SH-SY5Y (cell line): Measurements from ENCODE around the gene ALLC.

Experiments
- GATA2 ChIP-seq: IDR thresholded peaks from 2 replicates; pipeline ENCODE4 v1.6.1; 2011; ENCODE audit warnings: mild to moderate bottlenecking, low read depth, low read length
- GATA3 ChIP-seq: IDR thresholded peaks from 2 replicates; pipeline ENCODE4 v1.6.1; 2011; ENCODE audit warnings: low read depth, mild to moderate bottlenecking, low read length, moderate library complexity

Gene ALLC

GRCh38 chr2:3655871-3656761, 1.9 kb upstream of the ALLC start:
- TF ChIP-seq GATA3 = no peak
- TF ChIP-seq GATA2 = no peak

DNA sequence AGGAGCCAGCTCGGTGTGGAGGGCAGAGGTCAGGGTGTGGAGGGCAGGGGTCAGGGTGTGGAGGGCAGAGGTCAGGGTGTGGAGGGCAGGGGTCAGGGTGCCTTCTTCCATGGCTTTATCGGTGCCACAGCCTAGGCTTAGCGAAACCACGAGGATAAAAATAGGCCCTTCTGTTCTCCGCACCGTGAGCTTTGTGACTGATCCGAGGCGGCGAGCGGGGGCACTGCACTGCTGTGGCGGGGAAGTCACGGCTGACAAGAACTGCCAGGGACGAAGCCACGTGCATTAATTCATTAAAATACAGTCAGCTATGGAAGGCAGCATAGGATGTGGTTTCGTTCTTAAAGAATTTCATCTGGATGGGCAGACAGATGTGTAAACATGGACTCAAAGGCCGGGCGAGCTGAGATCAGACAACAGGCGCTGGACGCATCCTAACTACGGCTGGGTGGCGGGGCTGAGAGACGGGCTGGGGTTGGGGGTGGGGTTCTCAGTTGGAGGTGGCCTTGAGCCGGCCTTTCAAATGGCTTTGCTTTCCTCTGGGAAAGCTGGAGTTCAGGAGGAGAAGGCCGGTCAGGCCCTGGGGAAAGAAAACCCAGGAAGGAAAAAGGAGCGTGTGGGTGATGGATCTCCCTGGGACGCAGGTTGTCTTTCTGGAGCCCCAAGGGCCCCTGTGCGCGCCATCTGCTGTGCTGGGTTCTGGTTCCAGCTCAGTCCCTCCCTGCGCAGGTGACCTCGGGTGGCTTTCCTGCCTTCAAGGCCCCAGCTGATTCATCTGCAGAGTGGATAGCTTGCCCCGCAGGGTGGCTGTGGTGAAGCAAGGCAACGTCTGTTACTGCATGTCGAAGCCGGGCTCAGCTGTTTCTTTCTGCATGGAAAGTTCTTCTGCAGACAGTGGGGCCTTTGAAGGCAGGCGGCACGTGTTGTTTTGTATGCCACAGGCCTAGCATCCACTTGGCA, 958 bp upstream of the ALLC start:
- TF ChIP-seq GATA3 (no peak), GATA2 (no peak)

DNA sequence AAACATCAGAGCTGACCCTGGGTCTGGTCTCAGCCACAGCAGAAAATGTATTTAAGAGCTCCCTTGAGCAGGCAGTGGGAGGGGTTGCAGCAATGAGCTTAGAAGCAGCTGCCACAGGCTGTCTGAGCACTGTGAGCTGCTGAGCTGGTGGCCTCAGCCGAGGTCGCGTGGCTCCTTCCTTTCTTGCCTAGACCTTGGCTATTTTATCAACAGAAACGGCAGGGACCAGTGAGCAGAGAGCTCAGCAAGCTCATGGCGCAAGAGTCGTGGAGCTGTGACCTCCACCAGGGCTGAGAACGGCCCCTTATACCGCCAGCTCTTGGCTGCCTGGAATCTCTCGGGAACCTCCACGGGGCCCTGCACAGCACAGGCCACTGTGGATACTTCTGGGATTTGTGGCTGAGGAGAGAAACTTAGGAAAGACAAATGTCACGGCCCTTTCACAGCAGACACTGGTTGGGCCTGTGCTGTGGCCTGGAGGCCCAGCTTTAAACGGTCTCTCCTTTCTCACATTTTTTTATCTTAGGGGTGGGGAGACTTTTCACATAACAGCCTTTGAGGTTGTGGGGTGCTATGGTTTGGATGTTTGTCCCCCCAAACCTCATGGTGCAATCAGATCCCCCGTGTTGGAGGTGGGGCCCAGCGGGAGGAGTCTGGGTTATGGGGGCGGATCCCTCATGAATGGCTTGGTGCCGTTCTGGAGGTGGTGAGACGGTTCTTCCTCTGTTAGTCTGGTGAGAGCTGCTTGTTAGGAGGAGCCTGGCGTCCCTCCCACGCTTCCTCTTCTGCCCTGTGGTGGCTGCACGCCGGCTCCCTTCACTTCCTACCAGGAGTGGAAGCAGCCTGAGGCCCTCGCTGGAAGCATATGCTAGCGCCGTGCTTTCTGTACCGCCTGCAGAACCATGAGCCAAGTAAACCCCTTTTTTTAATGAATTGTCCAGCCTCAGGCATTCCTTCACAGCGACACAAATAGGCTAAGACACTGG, 1.7 kb downstream of the ALLC start:
- no peak for TF ChIP-seq GATA3
- no peak for TF ChIP-seq GATA2

- TF ChIP-seq GATA2 (no peak), GATA3 (no peak)
These were observed 3.2 kb downstream of the ALLC start for GRCh38 chr2:3661149-3661660.

DNA sequence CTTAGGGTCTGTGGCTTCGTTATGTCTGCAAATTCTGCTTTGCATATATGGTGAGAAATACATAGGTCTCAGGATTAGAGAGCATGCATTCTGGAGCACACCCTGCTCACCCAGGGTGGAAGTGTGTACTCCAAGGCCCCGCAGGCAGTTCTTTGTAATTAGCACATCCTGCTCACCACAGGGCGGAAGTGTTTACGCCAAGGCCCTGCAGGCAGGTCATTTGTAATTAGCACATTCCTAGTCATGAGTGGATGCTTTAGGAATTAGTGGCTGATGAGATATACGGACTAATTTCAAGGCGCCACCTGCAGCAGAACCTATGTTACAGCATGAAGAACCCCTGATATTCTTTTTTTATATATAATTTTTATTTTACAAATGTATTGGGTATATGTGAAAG, 4.2 kb downstream of the ALLC start:
- TF ChIP-seq GATA3 = no peak
- no peak for TF ChIP-seq GATA2

DNA sequence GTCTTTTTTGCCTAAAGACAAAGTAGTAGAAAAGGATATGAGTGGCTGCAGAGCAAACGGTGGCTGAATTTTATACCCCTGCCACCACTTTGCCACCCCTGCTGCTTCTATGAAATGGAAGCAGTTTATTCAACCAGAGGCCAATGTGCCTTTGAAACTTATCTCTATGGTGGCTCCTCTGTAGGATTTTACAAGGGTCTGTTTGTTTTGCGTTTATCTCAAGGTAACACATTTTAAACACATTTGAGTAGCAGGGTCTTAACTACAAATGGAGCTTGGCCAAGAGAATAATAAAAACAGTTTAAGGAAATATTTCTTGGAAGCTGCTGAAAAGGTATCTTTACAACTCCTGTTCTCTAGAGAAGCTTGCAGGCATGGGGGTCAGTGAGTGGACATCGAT, 6.1 kb downstream of the ALLC start:
- TF ChIP-seq GATA2 (no peak), GATA3 (no peak)

GRCh38 chr2:3664925-3665324, 6.9 kb downstream of the ALLC start:
- no peak for TF ChIP-seq GATA3
- no peak for TF ChIP-seq GATA2

DNA sequence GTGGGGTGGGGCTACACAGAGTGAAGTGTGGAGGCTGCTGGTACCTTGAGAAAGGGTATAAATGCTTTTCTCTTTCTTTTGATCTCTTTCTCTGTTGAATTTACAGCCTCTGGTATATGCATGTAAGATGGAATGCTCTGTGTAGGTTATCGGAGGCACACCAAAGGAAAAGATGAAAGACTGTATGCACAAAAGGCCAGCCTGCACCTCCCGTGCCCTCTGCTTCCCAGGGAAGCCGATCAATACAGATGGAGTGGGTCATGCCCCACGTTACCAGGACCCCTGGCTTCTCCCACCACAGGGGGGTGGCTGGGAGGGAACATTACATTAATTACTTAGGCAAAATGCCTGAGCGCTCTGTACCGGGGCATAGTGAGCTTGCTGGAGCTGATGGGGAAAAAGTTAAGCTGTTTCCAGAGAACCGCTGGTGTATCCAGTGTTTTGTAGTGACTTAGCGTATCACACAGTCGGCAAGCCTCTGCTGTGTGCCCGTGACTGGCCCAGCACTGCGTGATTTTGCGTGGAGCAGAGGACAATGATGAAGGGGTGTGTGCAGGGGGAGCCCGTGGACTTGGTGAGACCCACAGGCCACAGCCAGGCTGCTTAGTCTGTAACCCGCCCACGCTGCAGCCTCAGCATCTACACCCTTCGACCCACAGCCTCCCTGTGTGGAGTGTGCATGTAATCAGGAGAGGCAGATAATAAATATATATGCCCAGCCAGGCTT, 8.0 kb downstream of the ALLC start:
- TF ChIP-seq GATA2 (no peak), GATA3 (no peak)

GRCh38 chr2:3666613-3666975, 8.6 kb downstream of the ALLC start:
- TF ChIP-seq GATA2 (no peak), GATA3 (no peak)

- TF ChIP-seq GATA3 (no peak), GATA2 (no peak)
These were observed 9.2 kb downstream of the ALLC start for GRCh38 chr2:3667151-3667631.

DNA sequence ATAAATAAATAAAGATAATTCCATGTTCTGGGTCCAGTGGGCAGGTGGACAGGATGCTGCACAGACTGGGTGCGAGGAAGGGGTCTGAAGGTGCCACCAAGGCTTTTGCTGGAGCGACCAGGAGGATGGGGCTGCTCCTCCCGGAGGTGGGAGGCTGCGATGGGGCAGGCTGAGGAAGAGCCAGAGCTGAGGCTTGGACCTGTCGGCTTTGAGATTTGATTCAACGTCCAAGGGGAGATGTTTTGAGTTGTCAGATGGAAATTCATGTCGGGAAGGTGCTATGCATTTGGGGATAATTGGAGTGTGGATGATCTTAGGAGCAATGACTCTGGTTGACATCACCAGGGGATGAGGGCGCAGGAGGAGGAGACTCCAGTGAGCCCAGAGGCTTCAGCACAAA, 11.7 kb downstream of the ALLC start:
- TF ChIP-seq GATA3 = no peak
- no peak for TF ChIP-seq GATA2

DNA sequence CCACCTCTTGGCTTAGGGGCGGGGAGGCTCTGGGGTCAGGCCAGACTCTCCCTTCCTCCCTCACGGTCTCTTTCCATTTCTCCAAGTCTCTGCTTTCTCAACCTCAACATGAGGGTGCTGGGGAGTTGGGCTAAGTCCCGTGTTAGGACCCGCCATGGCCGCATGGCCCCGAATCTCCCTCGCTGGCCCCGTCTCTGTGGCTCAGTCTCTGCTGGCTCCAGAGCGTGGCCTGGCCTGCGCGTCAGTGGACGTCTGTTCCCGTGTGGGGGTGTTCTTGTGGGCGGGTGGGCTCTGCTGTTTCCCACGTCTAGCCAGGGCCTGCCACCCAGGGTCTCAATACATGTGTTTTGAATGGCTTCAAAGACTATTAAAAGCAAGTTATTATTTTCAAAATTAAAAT, 12.4 kb downstream of the ALLC start:
- no peak for TF ChIP-seq GATA3
- no peak for TF ChIP-seq GATA2

- no peak for TF ChIP-seq GATA3
- no peak for TF ChIP-seq GATA2
These were observed 12.9 kb downstream of the ALLC start for GRCh38 chr2:3670941-3671340.
